Activated CD8-positive, alpha-beta T cell treated with anti-CD3 and anti-CD28 coated beads for 36 hours (primary cell): ENCODE results near the gene HEXIM1. TPM values are rescaled to one million over a fixed set of nuclear protein-coding genes. Genes with fewer than 3 reads are reported as not detected.

Experiments used
- ATAC-seq: fragments of 200-7000 bp; cut with Tn5 transposase; one replicate; pipeline ENCODE4 v1.10.0; 2021; ENCODE audit warnings: mild to moderate bottlenecking, moderate library complexity
- CTCF ChIA-PET: fragments of 350-600 bp; sonication (Branson Sonifier 250); formaldehyde crosslinking; loops from one replicate; lab custom pipeline; 2021; ENCODE audit warnings: antibody characterized with exemption; lab: Charles Lee
- POLR2A ChIA-PET: fragments of 350-600 bp; sonication (Branson Sonifier 250); formaldehyde crosslinking; loops from one replicate; lab custom pipeline; 2021; ENCODE audit warnings: antibody characterized with exemption; lab: Charles Lee
- DNase-seq: peaks from one replicate; pipeline ENCODE4 v3.0.0-alpha.2; 2020
- H3K27ac Mint-ChIP-seq: one replicate; pipeline ENCODE4 v1.8.0; 2021; ENCODE audit warnings: mild to moderate bottlenecking, mixed read lengths
- H3K27me3 Mint-ChIP-seq: one replicate; pipeline ENCODE4 v1.8.0; 2021; ENCODE audit warnings: mixed read lengths
- H3K36me3 Mint-ChIP-seq: one replicate; pipeline ENCODE4 v1.8.0; 2021; ENCODE audit warnings: low read depth, mixed read lengths
- H3K4me1 Mint-ChIP-seq: one replicate; pipeline ENCODE4 v1.8.0; 2021; ENCODE audit warnings: low read depth, mixed read lengths
- H3K4me3 Mint-ChIP-seq: one replicate; pipeline ENCODE4 v1.8.0; 2021; ENCODE audit warnings: mild to moderate bottlenecking, moderate library complexity, mixed read lengths
- H3K9me3 Mint-ChIP-seq: one replicate; pipeline ENCODE4 v1.8.0; 2021; ENCODE audit warnings: mixed read lengths
- CTCF ChIP-seq: fragments of 200-600 bp; IDR thresholded peaks from one replicate; pipeline ENCODE4 v1.8.0; 2022; ENCODE audit warnings: antibody characterized with exemption, mild to moderate bottlenecking
- intact Hi-C: fragments of 100-400 bp; cut with micrococcal nuclease; formaldehyde crosslinking; loops from one replicate; pipeline ENCODE4 v1.10.0; 2022
- microRNA-seq: library from miRNA; unstranded; fragments of <30 nt; microRNA quantifications from one replicate; pipeline ENCODE4 v1.2.0, GENCODE V29; 2022; ENCODE audit warnings: borderline microRNAs expressed, borderline replicate concordance
- total RNA-seq, 2 experiments: library from RNA; stranded (reverse); gene quantifications; one replicate each; pipeline ENCODE4 v1.2.3, GENCODE V29; 2021

Gene HEXIM1
- total RNA-seq, 2 experiments from 2014 or later = 22.6 to 23.5 TPM

- Mint-ChIP-seq H3K36me3 (no peaks in the 10 kb centered on the region), H3K27ac (no peak overlapping the region), H3K4me1 (peaks cover 5% of the 10 kb centered on the region), H3K9me3 (no peaks in the 10 kb centered on the region), H3K4me3 (no peak overlapping the region), H3K27me3 (no peaks in the 10 kb centered on the region)
- DNase-seq (no peak), ATAC-seq (no peak)
- ChIA-PET CTCF (interaction anchor here (0.7 to 14.0 kb wide), 40 partner anchors 9 to 276 kb away, joined by 3 to 369 read pairs (median 4); partner anchors contain the start of genes ACBD4, DCAKD, HEXIM1 and HEXIM2), POLR2A (interaction anchor here (0.7 to 3.6 kb wide), 9 partner anchors 9 to 146 kb away, joined by 3 to 34 read pairs (median 4); partner anchors contain the start of genes ACBD4 and HEXIM1)
- intact Hi-C loops = loop anchor here (1.0 kb wide), 1 partner anchor 62 kb away; the partner anchor contains the start of gene ACBD4
- no peak for TF ChIP-seq CTCF
Observed at GRCh38 chr17:45197108-45197507, 48.8 kb downstream of the HEXIM1 start.

- Mint-ChIP-seq H3K9me3 (no peaks in the 10 kb centered on the region), H3K36me3 (no peaks in the 10 kb centered on the region), H3K4me3 (no peak overlapping the region), H3K27me3 (no peaks in the 10 kb centered on the region), H3K27ac (no peak overlapping the region), H3K4me1 (peaks cover 5% of the 10 kb centered on the region)
- DNase-seq (peak; percentile 91), ATAC-seq (peak; percentile 100)
- ChIA-PET CTCF (interaction anchor here (0.6 to 14.0 kb wide), 51 partner anchors 9 to 277 kb away, joined by 3 to 369 read pairs (median 4); partner anchors contain the start of genes ACBD4, DCAKD, HEXIM1 and HEXIM2), POLR2A (interaction anchor here (0.7 to 3.6 kb wide), 9 partner anchors 9 to 147 kb away, joined by 3 to 34 read pairs (median 4); partner anchors contain the start of genes ACBD4 and HEXIM1)
- intact Hi-C loops = loop anchor here (1.0 kb wide), 1 partner anchor 62 kb away; the partner anchor contains the start of gene ACBD4
- peak; percentile 99 for TF ChIP-seq CTCF
Observed at GRCh38 chr17:45197555-45198334, 49.5 kb downstream of the HEXIM1 start.

GRCh38 chr17:45200701-45201100 is 52.4 kb downstream of the HEXIM1 start:
- DNase-seq (no peak), ATAC-seq (no peak)
- no peak overlapping the region for H3K4me3 Mint-ChIP-seq
- H3K4me1 Mint-ChIP-seq = peaks cover 5% of the 10 kb centered on the region
- CTCF ChIA-PET = interaction anchor here (3.6 to 14.0 kb wide), 3 partner anchors 28 to 67 kb away, joined by 13 to 369 read pairs (median 208); partner anchors contain the start of genes ACBD4, HEXIM1 and PLCD3
- no peak overlapping the region for H3K27ac Mint-ChIP-seq
- TF ChIP-seq CTCF = no peak
- H3K27me3 Mint-ChIP-seq = no peaks in the 10 kb centered on the region
- intact Hi-C loops = no loop called here
- H3K36me3 Mint-ChIP-seq = no peaks in the 10 kb centered on the region
- POLR2A ChIA-PET = interaction anchor here (0.6 kb wide), 1 partner anchor 59 kb away, joined by 3 read pairs; no protein-coding TSS in a partner anchor
- H3K9me3 Mint-ChIP-seq = no peaks in the 10 kb centered on the region

- Mint-ChIP-seq H3K27me3 (no peaks in the 10 kb centered on the region), H3K9me3 (no peaks in the 10 kb centered on the region), H3K4me3 (no peak overlapping the region), H3K4me1 (peaks cover 5% of the 10 kb centered on the region), H3K27ac (no peak overlapping the region), H3K36me3 (no peaks in the 10 kb centered on the region)
- no peak for TF ChIP-seq CTCF
- ChIA-PET CTCF (interaction anchor here (3.6 to 14.0 kb wide), 3 partner anchors 29 to 67 kb away, joined by 13 to 369 read pairs (median 208); partner anchors contain the start of genes ACBD4, HEXIM1 and PLCD3), POLR2A (interaction anchor here (0.6 to 0.8 kb wide), 2 partner anchors 59 to 66 kb away, joined by 3 read pairs; partner anchors contain the start of gene ACBD4)
- DNase-seq (no peak), ATAC-seq (no peak)
- intact Hi-C loops = no loop called here
Observed at GRCh38 chr17:45201457-45201856, 53.2 kb downstream of the HEXIM1 start.

Small RNA genes lying within 50 kb of the gene (microRNA-seq; reads per million reads assigned to microRNA genes)
- not detected for gene MIR6784

Other genes starting within 250 kb of the HEXIM1 start
- gene EFTUD2, start 249.0 kb upstream of the HEXIM1 start, total RNA-seq = 100 to 1,000 TPM; 207 to 208 TPM
- not detected for gene GFAP, start 233.0 kb upstream of the HEXIM1 start, total RNA-seq
- gene KIF18B, start 200.7 kb upstream of the HEXIM1 start, total RNA-seq = 10 to 100 TPM; 38.1 to 40.3 TPM
- gene C1QL1, start 180.2 kb upstream of the HEXIM1 start, total RNA-seq = not detected
- gene DCAKD, start 96.8 kb upstream of the HEXIM1 start, total RNA-seq = 10 to 100 TPM; 34.3 to 35.8 TPM
- 100 to 1,000 TPM; 156 to 169 TPM for gene NMT1, start 87.2 kb upstream of the HEXIM1 start, total RNA-seq
- 1 to 10 TPM; 3.9 to 6.6 TPM for gene PLCD3, start 16.0 kb upstream of the HEXIM1 start, total RNA-seq
- gene ACBD4, start 12.8 kb upstream of the HEXIM1 start, total RNA-seq = 10 to 100 TPM; 12.4 to 12.6 TPM
- gene HEXIM2, start 13.4 kb downstream of the HEXIM1 start, total RNA-seq = 1 to 10 TPM; 4.1 to 4.2 TPM
- gene FMNL1, start 73.4 kb downstream of the HEXIM1 start, total RNA-seq = 100 to 1,000 TPM; 285 to 298 TPM
- under 1 TPM; 0.27 to 0.63 TPM for gene SPATA32, start 113.6 kb downstream of the HEXIM1 start, total RNA-seq
- 10 to 100 TPM; 31.6 to 31.9 TPM for gene MAP3K14, start 168.5 kb downstream of the HEXIM1 start, total RNA-seq